C4-2B (cell line): ENCODE data around the gene GNAL.
A peak's percentile ranks its signal among the peaks of the same experiment; 100 is the strongest.
"Not testable (repeated sequence)": the region's sequence is repeated elsewhere in the genome, so short reads cannot be mapped to it uniquely, and the experiment has no call there.

ENCODE experiments used
- H3K27ac ChIP-seq: fragments of 450-650 bp; 2 replicates; pipeline ENCODE4 v1.5.1; 2017
- CTCF ChIP-seq: fragments of 450-650 bp; conservative IDR thresholded peaks from 2 replicates; pipeline ENCODE4 v1.5.1; 2017; ENCODE audit warnings: mild to moderate bottlenecking
- ZFX ChIP-seq: fragments of 450-650 bp; IDR thresholded peaks from 2 replicates; pipeline ENCODE4 v1.6.1; 2017

Gene GNAL

GRCh38 chr18:11688972-11689668 is at the start of gene GNAL:
TSS of gene GNAL (plus strand) at chr18:11689264. CDS start at chr18:11689564, 300 bp downstream.
- peak; percentile 60 for TF ChIP-seq ZFX
- no peak for TF ChIP-seq CTCF
- peak within 1 kb of the TSS; percentile 39 for H3K27ac ChIP-seq

GRCh38 chr18:11647310-11647709 is 41.8 kb upstream of the GNAL start:
- not testable (repeated sequence) for H3K27ac ChIP-seq

GRCh38 chr18:11647804-11648203 is 41.3 kb upstream of the GNAL start:
- not testable (repeated sequence) for H3K27ac ChIP-seq

- H3K27ac ChIP-seq: no peak overlapping the region
- TF ChIP-seq CTCF: no peak
- TF ChIP-seq ZFX: no peak
Observed at GRCh38 chr18:11649839-11650238, 39.2 kb upstream of the GNAL start.

- no peak overlapping the region for H3K27ac ChIP-seq
- no peak for TF ChIP-seq CTCF
- no peak for TF ChIP-seq ZFX
Observed at GRCh38 chr18:11651899-11652298, 37.2 kb upstream of the GNAL start.

GRCh38 chr18:11653521-11653920 is 35.5 kb upstream of the GNAL start:
- TF ChIP-seq CTCF: no peak
- no peak for TF ChIP-seq ZFX
- no peak overlapping the region for H3K27ac ChIP-seq

- H3K27ac ChIP-seq: no peak overlapping the region
- TF ChIP-seq ZFX (no peak), CTCF (peak; percentile 96)
Observed at GRCh38 chr18:11654736-11655605, 34.1 kb upstream of the GNAL start.

GRCh38 chr18:11655606-11655932 is 33.5 kb upstream of the GNAL start:
- TF ChIP-seq CTCF (peak; percentile 56), ZFX (no peak)
- H3K27ac ChIP-seq: no peak overlapping the region
